HG03108 (cell line): ENCODE measurements around the gene KLHL7.
"Not testable (repeated sequence)": the region's sequence is repeated elsewhere in the genome, so short reads cannot be mapped to it uniquely, and the experiment has no call there.

Experiments used
- ATAC-seq: cut with Tn5 transposase; IDR thresholded peaks from one replicate; pipeline ENCODE4 v1.9.1; 2021; ENCODE audit warnings: moderate library complexity; ENCODE audit not compliant: unreplicated experiment

KLHL7 gene

DNA sequence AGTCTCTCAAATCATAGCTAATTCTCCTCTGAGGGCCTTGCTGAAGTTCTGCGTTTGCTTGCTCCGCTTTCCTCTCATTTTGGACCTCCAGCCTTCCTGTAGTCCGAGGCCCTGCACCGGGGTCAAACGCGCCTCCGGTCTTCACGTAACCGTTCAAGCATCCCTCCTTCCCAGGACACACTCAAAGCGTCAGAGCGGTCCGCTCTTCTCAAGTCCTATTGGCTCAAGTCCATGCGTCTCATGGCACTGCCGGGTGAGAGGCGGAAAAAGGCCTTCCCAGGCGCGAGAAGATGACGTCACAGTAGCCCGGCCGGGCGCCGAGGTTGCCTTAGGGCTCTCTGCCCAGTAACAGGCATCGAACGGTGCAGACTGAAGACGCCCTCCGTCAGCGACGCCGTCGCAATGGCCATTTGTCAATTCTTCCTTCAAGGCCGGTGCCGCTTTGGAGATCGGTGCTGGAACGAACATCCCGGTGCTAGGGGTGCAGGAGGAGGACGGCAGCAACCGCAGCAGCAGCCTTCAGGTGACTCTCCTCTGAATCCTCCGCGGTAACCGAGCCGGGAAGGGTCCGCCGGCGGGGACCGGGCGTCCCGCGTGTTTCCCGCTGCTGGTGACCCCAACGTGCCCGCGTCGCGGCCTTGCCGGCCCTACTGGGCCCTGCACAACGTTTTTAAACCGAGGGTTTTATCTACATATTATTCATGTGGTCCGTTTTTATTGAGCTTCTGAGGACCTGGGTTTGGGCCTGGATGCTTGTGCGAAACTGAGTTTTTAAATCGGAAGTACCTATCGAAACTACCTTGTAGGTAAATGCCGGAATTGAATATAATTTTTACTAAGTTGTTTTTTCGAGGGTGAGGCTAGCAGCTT, 76.3 kb downstream of the KLHL7 start, which contains the start of gene NUP42:
Gene NUP42, plus strand, starts transcription at position 365 of the 870 bp plus-strand sequence. Its CDS starts 38 bp downstream, at position 403.
- ATAC-seq = peak; percentile 98

DNA sequence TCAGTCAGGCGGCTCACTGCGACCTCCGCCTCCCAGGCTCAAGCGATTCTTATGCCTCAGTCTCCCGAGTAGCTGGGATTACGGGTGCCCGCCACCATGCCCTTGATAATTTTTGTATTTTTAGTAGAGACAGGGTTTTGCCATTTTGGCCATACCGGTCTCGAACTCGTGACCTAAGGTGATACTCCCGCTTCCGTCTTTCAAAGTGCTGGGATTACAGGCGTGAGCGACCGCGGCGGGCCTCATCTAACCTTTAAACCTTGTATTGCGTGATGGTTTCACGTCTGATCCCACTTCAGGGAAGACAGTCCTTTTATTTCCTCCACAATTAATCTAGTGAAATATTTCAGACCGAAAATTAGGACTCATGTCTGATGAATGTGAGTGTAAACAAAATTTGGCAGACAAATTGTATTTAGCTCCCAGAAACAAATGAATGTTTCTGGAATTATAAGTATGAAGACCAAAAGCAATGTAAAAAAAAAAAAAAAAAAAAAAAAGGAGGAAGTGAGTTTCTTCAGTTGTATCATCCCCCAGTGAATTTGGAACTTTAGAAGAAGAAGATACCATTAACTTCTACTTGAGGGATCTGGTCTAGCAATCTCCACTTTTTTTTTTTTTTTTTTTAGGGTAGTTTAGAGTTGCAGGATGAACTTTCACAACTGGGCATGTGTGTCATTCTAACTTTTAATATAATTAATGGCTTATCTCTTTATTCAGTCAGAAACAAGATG, 77.9 kb downstream of the KLHL7 start:
- no peak for ATAC-seq

DNA sequence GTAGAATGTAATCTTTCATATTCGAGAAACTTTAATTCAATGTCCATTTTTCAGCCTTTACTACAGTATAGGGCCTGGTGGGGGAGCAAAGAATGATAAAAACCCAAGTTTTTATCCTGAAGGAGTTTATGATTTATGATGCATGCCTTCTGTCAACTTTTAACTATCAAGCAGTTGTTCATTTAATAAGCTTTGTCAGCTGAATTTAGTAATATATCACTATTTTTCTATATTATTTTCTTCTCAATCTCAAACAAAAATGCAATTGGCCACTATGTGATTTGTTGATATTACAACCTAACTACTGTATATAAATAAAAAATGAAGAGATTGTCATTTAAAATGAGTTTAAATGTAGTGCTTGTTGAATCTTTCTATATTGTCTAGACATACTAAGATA, 78.7 kb downstream of the KLHL7 start:
- ATAC-seq = no peak

DNA sequence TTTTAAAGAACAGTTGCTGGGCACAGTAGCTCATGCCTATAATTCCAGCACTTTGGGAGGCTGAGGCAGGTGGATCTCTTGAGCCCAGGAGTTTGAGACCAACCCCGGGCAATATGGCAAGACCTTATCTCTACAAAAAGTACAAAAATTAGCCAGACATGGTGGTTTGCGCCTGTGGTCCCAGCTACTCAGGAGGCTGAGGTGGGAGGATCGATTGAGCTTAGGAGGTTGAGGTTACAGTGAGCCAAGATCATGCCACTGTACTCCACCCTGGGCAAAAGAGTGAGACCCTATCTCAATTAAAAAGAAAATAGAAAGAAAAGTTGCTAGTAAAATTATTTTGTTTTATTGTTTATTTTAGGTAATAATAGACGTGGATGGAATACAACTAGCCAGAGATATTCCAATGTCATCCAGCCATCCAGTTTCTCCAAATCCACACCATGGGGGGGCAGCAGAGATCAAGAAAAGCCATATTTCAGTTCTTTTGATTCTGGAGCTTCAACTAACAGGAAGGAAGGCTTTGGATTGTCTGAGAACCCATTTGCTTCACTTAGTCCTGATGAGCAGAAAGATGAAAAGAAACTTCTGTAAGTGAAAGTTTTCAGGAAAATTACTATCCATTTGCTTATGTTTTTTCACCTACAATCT, 79.2 kb downstream of the KLHL7 start:
- no peak for ATAC-seq

DNA sequence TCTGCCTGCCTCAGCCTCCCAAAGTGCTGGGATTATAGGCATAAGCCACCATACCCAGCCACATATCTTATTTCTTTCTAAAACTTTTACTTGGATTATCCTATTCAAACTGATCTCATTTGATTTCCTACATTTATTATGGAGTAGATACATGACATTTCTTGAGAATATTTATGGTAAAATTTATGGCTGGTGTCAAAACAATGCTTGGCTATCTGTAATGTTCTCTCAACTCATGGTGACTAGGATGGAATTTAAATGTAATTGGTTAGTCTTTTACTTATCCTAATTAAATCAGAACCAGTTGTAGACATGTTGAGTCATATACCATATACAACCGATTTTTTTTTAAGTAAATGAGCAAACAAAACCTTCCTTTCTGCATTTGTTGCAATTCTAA, 80.4 kb downstream of the KLHL7 start:
- no peak for ATAC-seq

DNA sequence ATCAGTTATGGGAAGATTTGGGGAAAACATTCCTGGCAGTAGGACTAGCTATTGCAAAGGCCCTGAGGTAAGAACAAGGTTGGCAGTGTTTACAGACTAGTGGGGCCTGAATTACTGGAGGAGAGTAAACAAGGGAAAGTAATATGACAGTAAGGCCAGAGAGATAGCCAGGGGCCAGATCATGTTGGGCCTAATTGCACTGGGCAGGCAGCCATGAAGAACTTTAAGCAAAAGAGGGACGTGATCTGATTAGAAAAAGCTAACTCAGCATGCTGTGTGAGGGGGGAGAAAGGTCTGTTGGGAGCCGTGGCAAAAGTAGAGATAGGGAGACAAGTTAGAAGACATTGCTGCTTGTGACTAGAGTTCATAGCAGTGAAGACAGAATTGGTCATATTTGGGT, 85.4 kb downstream of the KLHL7 start:
- ATAC-seq = no peak

DNA sequence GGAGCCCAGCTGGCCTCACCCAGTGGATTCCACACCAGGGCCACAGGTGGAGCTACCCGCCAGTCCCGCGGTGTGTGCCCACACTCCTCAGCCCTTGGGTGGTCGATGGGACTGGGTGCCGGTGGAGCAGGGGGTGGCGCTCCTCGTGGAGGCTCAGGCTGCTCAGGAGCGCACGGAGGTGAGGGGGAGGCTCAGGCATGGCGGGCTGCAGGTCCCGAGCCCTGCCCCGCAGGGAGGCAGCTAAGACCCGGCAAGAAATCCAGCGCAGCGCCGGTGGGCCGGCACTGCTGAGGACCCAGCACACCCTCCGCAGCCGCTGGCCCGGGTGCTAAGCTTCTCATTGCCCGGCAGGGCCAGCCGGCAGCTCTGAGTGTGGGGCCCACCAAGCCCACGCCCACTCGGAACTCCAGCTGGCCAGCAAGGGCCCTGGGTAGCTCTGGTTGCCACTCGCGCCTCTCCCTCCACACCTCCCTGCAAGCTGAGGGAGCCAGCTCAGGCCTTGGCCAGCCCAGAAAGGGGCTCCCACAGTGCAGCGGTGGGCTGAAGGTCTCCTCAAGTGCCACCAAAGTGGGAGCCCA, 88.2 kb downstream of the KLHL7 start:
- not testable (repeated sequence) for ATAC-seq

DNA sequence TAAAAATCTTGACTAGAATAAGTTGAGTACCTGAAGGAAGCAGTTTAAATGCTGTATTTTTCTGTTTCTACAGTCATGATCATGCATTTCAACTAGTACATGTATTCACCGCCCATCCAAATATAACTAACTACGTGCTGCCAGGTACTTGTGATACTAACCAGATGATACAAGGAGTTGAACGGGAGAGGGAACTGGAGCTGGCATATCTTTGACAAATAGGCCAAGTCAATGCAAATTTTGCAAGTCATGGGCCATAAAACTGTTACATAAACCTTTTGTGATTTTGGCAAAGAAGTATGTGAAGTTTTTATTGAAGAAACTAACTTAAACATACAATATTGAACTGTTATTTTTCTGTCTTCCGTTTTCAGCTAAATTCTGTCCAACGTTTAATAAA, 90.7 kb downstream of the KLHL7 start:
- no peak for ATAC-seq

DNA sequence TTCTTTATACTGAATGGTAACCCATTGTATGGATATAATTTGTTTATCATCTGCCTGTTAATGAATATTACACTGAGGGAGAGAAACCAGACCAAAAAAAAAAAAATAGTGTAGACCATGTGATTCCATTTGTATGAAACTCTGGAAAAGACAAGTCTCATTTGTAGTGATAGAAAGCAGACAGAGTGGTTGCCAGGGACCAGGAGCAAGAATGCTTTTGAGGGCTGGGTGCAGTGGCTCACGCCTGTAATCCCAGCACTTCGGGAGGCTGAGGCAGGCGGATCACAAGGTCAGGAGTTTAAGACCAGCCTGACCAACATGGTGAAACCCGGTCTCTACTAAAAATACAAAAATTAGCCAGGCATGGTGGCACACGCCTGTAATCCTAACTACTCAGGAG, 92.2 kb downstream of the KLHL7 start:
- ATAC-seq = not testable (repeated sequence)

DNA sequence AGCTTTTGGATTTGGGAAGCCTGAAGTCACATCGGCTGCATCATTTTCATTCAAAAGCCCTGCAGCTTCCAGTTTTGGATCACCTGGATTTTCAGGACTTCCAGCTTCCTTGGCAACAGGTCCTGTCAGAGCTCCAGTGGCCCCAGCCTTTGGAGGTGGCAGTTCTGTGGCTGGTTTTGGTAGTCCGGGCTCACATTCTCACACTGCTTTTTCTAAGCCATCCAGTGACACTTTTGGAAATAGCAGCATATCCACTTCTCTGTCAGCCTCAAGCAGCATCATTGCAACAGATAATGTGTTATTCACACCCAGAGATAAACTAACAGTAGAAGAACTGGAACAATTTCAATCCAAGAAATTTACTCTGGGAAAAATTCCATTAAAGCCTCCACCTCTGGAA, 94.7 kb downstream of the KLHL7 start:
- ATAC-seq = no peak

DNA sequence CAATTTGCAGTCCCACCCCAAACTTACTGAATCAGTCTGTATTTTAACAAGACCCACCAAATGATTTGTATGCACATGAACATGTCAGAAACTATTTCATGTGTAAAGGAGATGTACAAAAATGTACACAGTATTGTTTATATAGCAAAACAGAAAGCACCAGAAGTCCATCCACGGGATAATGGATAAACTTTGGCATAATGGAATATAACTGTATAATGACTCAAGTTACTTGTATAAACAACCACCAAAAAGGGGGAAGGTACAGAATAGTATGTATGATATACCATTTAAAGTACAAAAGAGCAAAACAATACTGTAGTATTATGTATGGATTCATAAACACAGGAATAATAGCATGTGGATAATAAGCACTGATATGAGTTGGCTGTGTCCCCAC, 98.7 kb downstream of the KLHL7 start:
- ATAC-seq = no peak

DNA sequence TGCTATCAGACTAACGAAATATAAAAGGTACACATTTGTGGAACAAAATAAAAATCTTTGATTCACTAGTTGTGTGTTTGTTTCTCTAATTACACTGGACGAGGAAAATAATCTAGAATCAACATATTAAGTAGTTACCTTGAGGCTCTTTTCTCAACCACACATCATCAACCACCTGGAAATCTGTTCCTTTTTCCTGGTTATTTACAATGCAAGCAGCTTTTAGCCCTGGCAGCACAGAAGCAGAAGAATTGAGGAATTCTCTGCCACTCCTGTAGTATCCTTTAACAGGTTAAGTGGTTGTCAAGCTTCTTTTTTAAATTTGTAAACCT, 100.0 kb downstream of the KLHL7 start:
- ATAC-seq = no peak

DNA sequence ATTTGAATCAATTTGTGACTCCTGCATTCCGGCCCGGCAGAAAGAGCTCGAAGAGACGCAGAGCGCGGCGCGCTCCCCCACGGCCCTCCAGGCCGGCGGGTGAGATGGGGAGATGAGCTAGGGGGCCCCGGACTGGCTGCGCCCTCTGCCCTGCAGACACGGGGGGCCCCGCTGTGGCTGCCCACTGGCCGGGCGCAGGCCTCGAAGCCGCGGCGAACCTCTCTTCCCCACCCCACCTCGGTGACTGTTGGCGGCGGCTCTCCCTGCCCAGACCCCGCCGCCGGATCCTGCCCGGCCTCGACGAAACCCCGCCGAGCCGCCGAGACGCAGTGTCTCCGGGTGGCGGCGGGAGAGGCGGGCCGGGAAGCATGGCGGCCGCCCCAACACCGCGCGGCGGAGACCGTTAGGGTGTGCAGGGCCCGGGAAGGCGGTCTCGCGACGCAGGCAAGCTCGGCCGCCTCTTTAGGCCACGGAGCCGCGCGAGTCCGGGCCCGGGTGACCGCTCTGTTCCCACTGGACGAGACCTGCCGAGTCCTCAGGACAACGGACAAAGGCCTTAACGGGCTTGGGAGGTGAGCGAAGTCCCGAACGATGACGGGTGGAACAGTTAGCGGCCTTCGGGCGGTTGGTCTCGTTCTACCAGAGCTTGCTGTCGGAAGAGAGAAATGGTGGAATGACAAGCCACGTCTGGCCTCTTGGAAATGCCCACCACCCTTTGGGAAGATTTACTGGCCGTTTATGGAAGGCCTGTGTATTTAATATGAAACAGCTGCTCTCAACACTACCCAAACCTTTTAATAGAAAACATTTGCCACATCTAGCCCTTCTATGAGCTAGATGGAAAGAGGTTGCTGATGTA, 100.6 kb downstream of the KLHL7 start:
- no peak for ATAC-seq

DNA sequence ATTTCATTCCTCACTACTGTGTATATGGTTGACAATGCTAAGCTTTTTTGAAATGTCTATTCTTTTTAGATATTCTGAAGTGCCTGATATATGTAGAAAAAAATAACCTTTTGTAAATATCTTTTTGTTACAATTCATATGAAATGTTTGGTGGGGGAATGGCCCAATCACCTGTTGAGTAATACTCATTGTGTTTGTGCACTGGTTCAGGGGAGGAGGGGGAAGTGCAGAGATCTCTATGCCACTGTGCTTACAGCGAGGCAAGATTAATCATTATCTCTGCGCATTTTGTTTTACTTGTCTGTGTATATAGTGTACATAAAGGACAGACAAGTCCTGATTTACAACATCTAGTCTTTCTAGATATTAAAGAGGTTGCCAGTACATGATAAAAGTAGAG, 101.4 kb downstream of the KLHL7 start:
- ATAC-seq = no peak

DNA sequence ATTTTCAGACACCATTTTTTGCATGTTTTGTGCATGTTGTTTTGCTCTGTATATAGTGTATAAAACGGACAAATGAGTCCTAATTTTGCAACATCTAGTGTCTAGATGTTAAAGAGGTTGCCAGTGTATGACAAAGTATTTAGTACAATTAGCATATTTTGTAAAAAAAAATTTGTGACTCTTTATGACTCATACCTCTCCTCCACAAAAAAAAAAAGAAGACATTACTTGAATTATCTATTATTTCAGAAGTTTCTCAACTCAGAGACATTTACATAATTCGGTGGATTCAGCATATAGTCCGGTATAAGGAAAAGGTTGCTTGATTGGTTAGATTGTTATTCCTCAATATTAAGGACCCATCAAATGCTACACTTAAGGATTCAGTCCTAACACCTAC, 102.3 kb downstream of the KLHL7 start:
- no peak for ATAC-seq

DNA sequence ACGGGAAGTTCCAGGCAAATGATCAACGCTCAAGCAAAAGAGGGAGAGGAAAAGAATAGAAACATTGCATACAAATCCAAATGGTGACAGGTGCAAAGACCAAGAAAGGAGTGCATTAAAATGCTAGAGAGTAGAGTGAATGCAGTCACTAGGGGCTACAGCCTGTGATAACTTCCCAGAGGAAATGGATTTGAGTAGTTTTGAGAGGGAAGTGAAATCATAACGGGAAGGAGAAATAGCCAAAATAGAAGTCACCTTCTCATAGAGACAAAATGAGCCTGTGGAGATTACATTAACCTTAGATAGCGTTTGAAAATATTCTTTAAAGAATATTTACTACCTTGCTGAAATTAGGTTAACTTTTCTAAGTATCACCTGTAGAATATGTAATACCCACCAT, 102.7 kb downstream of the KLHL7 start:
- ATAC-seq = no peak

DNA sequence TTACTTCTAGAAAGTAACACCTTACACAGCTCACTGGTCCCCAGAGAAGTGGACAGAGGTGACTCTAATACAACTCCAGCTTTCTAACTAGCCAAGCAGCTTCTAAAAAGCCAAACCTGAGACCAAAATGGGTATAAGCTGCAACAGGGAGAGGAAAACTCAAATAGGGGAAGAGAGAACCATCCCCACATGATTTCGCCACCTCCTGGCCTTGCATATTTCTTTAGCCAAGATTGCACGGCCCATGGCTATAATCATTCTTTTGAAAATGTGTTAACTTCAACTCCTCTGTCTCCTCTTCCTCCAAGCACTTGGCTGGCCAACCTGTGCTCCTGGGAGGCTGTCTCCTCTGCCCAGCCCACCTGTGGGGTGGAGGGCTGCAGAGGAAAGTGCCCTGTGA, 104.9 kb downstream of the KLHL7 start:
- ATAC-seq = no peak

DNA sequence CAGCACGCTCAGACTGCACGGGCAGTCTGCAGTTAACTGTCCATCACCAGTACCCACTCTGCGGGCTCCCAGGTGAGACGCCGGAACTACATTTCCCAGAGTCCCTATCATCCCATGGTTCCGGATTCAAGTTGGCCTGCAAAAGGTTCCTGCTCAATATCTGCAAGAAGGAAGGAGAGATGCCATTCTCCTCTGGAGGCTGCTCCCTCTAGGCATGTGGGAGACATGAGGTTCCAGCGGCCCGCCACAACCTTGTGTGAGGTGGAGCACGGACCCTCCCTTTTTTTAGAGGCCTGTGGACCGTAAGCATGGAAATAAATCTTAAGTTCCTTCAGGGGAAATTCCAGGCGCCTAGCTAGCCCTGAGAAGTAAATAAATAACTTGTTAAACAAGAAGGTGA, 106.0 kb downstream of the KLHL7 start:
- ATAC-seq = no peak

DNA sequence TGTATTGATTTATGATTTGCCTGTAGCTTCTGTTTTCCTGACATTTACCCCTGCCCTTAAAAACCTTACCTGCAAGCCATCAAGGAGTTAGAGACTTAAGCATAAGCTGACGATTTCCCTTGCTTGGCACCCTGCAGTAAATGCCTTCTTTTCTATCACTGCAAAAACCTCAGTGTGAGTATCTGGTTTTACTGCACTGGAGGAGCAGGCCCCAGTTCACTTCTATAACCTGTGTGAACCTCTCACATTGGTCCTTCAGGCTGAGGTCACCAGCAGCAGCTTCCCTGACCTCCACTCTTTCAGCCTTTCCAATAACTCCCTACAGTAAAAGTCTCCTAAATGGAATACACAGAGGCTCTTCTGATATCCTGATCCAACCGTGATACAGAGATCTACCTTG, 106.8 kb downstream of the KLHL7 start:
- ATAC-seq = no peak

DNA sequence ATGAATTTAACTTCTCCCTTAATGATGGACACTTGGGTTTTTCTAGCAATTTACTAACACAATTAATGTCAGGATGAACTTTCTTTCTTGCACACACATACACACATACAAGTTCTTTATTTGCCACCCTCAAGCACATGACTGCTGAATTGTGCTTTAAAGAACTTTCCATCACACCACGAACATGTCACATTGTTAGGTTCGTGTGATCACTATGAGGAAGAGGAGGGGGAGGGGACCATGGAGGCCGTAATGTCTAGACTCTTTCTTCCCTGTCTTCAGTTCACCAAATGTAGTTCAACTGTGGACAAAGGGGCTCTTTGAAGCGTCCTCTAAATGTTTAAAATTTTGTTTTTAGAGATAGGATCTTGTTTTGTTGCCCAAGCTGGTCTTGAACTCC, 107.3 kb downstream of the KLHL7 start:
- ATAC-seq = no peak

DNA sequence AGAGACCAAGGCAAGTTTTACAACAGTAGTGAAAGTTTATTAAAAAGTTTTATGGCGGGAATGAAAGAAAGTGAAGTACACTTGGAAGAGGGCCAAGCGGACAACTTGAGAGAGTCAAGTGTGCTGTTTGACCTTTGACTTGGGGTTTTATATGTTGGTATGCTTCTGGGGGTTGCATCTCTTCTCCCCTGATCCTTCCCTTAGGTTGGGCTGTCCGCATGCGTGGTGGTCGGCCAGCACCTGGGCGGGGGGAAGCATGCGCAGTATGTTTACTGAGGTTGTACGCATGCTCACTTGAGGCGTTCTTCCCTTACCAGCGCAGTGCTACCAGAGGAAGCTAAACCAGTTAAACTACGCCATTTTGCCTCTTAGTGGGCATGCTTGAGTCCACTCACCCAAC, 108.2 kb downstream of the KLHL7 start:
- ATAC-seq = no peak
